HG02981 (cell line): ENCODE data around the gene BAHCC1.

ENCODE experiments used
- ATAC-seq: cut with Tn5 transposase; IDR thresholded peaks from one replicate; pipeline ENCODE4 v1.9.1; 2021; ENCODE audit warnings: mild to moderate bottlenecking, moderate library complexity; ENCODE audit not compliant: unreplicated experiment

BAHCC1 gene

GRCh38 chr17:81440051-81440471 lies 44.8 kb downstream of the BAHCC1 start:
- ATAC-seq: no peak

DNA sequence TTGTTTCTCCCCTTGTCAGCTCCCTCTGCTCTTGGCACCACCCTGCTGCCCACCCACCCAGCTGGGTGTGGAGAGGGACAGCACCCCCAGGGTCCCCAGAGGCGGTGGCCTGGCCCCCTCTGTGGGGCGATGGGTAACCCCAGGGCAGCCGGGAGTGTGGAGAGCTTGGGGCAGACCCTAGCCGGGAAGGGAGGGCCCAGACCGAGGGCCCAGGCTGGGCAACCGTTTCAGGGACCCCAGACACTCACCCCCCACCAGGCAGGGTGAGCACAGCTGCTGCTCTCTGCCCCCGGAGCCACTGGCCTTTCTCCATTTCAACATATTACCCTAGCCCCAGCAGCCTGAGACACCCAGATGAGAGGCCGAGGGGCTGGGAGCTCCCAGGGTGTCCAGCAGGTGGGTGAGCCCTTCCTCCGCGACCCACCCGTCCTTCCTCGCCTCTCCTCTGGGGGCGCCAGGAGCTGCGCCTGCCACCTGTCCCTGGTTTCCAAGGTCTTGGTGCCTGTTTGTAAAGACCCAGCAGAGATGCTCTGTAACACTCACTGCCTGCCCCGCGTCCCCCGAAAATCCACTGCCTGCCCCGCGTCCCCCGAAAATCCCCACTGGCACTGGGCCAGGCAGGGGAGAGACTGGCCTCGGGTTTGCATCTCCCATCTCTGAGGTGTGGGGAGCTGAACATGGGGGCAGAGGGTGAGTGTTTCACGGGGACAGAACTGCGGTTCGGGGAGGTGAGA lies 45.4 kb downstream of the BAHCC1 start:
- ATAC-seq: no peak

DNA sequence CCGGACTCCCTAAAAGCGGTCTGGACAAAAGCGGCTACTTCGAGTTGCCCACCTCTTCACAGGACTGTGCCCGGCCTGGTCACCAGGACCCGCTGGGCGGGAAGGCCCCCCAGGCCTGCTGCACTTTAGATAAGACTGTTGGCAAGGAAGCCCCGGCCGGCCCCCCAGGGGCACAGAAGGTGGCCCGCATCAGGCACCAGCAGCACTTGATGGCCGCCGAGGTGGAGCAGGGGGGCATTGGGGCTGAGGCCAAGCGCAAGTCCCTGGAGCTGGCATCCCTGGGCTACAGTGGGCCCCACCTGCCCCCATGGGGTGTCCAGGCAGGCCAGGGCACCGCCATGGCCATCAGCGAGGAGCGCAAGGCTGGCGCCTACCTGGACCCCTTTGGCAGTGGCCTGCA lies 47.5 kb downstream of the BAHCC1 start:
- no peak for ATAC-seq

GRCh38 chr17:81443269-81443668 lies 48.0 kb downstream of the BAHCC1 start:
- ATAC-seq: no peak

DNA sequence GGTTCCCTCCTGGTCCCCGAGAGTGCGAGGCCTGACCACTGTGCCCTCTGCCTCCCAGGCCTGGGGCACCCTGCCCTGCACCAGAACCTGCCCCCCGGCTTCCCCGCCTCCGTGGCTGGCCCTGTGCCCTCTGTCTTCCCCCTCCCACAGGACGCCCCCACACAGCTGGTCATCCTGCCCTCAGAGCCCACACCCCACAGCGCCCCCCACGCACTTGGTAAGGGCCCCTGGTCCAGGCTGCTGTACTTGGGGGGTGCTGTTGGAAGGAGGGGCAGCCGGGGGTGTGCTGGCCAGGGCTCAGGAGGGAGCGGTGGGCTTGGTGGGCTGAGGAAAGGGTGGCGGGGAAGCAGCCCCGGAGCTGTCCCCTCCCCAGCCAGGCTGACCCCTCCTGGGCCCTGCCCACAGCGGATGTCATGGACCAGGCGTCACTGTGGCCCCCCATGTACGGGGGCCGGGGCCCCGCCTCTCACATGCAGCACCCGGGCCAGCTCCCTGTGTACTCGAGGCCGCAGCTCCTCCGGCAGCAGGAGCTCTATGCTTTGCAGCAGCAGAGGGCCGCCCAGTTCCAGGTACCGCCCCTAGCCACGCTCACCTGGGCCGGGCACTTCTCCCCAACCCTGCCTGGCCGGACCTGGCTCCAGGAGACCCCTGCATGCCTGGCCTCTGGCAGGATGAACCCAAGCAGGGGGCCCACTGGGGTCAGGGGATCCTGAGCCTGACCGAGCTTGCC lies 49.5 kb downstream of the BAHCC1 start:
- no peak for ATAC-seq

DNA sequence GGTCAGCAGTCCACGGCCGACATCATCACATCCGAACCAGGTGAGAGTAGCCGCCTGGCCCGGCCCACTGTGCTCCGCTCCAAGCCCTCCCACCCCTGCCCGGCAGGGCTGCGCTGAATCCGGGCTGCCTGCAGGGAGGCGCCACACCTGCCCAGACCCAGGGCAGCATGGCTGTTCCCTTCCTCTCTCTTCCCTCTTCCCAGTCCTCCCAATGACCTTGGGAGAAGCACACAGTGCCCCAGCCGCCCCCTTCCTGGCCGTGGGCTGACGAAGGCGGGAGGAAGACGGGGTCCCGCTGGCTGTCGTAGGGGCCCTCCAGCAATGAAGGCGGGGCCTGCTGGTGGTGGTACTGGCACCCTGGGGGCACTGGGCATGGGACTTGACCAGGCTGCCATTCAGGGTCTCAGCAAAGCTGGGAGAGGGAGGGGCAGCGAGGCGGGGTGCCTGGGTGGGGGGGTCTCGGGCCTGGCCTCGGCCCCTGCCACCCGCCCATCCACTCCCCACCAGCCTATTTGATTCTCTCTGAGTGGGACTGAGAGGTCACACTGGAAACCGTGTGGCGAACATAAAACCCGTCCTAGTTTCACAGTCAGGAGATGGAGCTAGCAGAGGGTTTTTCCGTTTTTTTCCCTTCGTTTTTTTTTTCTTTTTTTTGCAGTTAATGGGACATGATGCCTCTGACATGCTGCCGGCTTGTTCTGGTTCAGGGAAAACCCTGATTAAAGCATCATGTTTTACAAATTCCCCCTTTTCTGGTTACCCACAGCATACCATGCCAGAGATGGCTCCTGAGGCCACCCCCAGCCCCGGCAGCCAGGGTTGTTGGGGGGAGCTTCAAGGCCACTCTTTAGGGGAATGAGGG lies 50.6 kb downstream of the BAHCC1 start:
- no peak for ATAC-seq

DNA sequence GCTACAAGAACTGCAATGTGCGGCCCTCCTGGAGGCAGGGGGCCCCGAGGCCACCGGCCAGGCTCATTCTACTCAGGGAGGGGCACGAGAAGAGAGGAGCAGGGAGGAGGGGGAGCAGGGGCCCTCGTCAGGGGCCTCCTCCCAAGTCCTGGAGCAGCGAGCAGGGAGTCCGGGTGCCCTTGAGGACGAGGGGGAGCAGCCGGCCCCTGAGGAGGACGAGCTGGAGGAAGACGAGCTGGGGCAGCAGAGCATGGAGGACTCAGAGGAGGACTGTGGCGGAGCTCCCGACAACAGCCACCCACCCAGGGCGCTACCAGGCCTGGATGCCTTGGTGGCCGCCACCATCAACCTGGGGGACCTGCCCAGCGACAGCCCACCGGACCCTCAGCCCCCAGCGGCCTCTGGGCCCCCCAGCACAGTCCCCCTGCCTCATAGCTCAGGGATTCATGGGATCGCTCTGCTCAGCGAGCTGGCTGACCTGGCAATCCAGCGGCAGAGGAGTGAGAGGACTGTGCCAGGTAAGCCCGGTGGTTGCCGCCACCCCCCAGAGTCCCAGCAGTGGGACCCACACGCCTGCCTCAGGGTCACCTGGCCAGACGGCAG lies 52.2 kb downstream of the BAHCC1 start:
- no peak for ATAC-seq

- no peak for ATAC-seq
These were observed 53.2 kb downstream of the BAHCC1 start for GRCh38 chr17:81448442-81448841.

DNA sequence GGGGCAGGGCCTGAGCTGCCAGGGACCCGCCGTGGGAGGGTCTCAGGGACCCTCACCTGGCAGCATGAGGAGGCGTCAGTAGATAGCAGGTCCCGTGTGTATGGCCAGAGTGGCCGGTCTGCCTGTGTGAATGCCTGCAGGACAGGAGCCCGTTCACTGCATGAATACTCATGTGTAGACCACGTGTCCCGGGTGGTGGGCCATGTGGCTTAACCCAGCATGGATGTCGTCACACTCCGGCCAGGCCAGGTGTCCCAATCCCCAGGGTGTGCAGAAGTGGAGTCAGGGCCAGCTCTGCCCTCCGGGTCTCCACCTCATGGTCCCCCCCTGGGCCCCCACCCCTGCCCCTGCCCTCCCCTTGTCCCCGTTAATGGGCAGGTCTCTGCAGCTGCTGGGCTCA lies 53.7 kb downstream of the BAHCC1 start:
- ATAC-seq: no peak

DNA sequence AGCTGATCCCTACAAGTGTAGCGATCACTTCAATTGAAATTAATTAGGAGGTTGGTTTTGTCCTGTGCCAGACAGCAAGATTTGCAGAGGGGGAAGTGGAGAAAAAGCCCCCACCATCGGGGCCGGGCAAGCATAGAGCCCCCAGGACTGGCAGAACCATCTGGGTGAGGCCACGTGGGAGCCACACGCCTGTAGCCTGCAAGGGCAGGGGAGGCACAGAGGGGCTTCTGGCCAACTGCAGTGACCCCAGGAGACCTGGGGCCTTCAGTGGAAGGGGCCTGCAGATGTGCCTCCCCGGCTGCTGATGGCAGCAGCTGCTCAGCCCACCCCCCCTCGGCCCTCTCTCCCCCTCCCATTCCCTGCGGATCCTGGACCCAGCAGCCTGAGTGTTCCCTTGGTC lies 54.1 kb downstream of the BAHCC1 start:
- no peak for ATAC-seq

DNA sequence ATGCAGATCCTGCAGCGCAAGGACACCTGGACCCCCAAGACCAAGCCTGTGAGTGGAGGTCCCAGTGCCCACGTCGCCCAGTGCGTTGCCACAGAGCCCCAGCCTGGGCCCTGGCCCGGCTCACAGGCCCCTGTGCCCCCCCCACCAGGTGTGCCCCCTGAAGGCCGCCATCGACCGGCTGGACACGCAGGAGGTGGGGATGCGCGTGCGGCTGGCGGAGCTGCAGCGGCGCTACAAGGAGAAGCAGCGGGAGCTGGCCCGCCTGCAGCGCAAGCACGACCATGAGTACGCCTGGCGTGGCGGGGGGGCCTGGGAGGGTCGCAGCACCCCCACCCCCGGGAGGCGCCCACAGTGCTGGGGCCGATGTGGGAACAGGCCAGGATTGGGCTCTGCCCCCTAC lies 56.6 kb downstream of the BAHCC1 start:
- no peak for ATAC-seq

- no peak for ATAC-seq
These were observed 57.3 kb downstream of the BAHCC1 start for GRCh38 chr17:81452551-81452950.

DNA sequence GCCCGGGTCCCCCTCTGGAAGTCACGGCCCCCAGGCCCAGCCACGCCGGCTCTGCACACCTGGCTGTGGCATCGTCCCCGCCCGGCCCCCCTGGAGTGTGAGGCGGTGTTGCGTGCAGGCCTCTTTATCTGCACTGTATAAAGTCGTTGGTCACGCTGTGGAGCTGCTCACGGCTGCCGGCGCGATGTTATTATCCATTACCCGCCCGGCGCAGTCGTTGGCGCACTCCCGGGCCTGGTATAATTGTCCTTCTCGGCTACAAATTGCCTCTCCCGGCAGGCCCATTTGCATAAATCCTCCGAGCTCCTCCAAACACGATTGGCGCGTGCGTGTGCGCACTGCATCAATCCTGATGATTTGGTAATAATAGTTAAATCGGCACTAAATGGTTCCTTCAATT lies 57.8 kb downstream of the BAHCC1 start:
- no peak for ATAC-seq

- no peak for ATAC-seq
These were observed 58.5 kb downstream of the BAHCC1 start for GRCh38 chr17:81453712-81454111.

DNA sequence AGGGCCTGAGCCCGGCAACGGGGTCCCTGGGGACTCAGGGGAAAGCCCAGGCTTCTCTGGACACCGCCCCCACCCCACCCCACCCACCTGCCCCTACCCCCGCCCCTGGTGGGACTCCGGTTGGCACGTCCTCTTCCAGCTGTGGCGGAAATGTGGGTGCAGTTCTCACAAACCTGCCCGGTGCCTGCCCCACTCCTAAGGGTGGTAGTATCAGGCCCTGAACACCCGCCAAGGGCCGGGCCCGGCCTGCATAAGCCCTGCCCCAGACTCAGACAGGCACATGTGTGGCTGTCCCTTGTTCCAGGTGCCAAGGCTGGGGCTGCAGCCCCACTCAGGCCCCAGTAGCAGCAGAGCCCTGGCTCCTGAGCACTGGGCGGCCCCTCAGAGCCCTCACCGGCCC lies 59.2 kb downstream of the BAHCC1 start:
- ATAC-seq: no peak

GRCh38 chr17:81455387-81455786 lies 60.1 kb downstream of the BAHCC1 start:
- no peak for ATAC-seq

GRCh38 chr17:81456091-81456490 lies 60.8 kb downstream of the BAHCC1 start:
- no peak for ATAC-seq

GRCh38 chr17:81456798-81457197 lies 61.5 kb downstream of the BAHCC1 start:
- no peak for ATAC-seq

GRCh38 chr17:81457401-81457800 lies 62.1 kb downstream of the BAHCC1 start:
- ATAC-seq: no peak

- ATAC-seq: no peak
These were observed 62.8 kb downstream of the BAHCC1 start for GRCh38 chr17:81457917-81458555.

GRCh38 chr17:81458628-81459027 lies 63.4 kb downstream of the BAHCC1 start:
- no peak for ATAC-seq
